GM23338 (cell line): Measurements from ENCODE around the gene CCDC127. TPM values are rescaled to one million over a fixed set of nuclear protein-coding genes. Genes with fewer than 3 reads are reported as not detected.

Source experiments
- ATAC-seq: fragments of 200-7000 bp; cut with Tn5 transposase; 3 replicates; pipeline ENCODE4 v1.9.1; 2020
- DNase-seq: peaks from one replicate; pipeline ENCODE4 v3.0.0-alpha.2; 2015; ENCODE audit warnings: low spot score
- H2AFZ ChIP-seq: fragments of 200-600 bp; sonication (generic); 2 replicates; pipeline ENCODE4 v1.8.0; 2016; ENCODE audit warnings: antibody characterized with exemption, mild to moderate bottlenecking, moderate library complexity
- H3F3A ChIP-seq: fragments of 200-600 bp; sonication (generic); replicated peaks from 2 replicates; pipeline ENCODE4 v1.8.0; 2017; ENCODE audit warnings: antibody characterized with exemption, mixed run types, low read depth
- H3K27ac ChIP-seq: fragments of 200-600 bp; sonication (generic); 2 replicates; pipeline ENCODE4 v1.6.1; 2016; ENCODE audit warnings: low read depth
- H3K27me3 ChIP-seq: fragments of 200-600 bp; sonication (generic); 2 replicates; pipeline ENCODE4 v1.8.0; 2016; ENCODE audit warnings: mild to moderate bottlenecking, mixed run types, moderate library complexity; ENCODE audit not compliant: insufficient read depth
- H3K36me3 ChIP-seq: fragments of 200-600 bp; sonication (generic); 2 replicates; pipeline ENCODE4 v1.8.0; 2016; ENCODE audit warnings: mild to moderate bottlenecking; ENCODE audit not compliant: insufficient read depth
- H3K4me1 ChIP-seq: fragments of 200-600 bp; sonication (generic); 2 replicates; pipeline ENCODE4 v1.8.0; 2016; ENCODE audit warnings: mild to moderate bottlenecking, moderate library complexity; ENCODE audit not compliant: insufficient read depth
- H3K4me2 ChIP-seq: fragments of 200-600 bp; sonication (generic); 2 replicates; pipeline ENCODE4 v1.7.1; 2017; ENCODE audit warnings: mixed run types
- H3K4me3 ChIP-seq: fragments of 200-600 bp; sonication (generic); 2 replicates; pipeline ENCODE4 v1.6.1; 2016; ENCODE audit warnings: mixed run types
- H3K79me2 ChIP-seq: fragments of 200-600 bp; sonication (generic); replicated peaks from 2 replicates; pipeline ENCODE4 v1.8.0; 2017; ENCODE audit warnings: mild to moderate bottlenecking; ENCODE audit not compliant: insufficient read depth
- H3K9me2 ChIP-seq: fragments of 200-600 bp; sonication (generic); 2 replicates; pipeline ENCODE4 v1.8.0; 2017; ENCODE audit not compliant: insufficient read depth
- H4K20me1 ChIP-seq: fragments of 200-600 bp; sonication (generic); replicated peaks from 2 replicates; pipeline ENCODE4 v1.8.0; 2017; ENCODE audit warnings: mild to moderate bottlenecking; ENCODE audit not compliant: insufficient read depth
- H3K27ac Mint-ChIP-seq: 2 replicates; pipeline ENCODE4 v1.8.0; 2020; ENCODE audit warnings: inconsistent platforms, mild to moderate bottlenecking, moderate library complexity, mixed read lengths
- H3K27me3 Mint-ChIP-seq: 3 replicates; pipeline ENCODE4 v1.8.0; 2022; ENCODE audit warnings: low read depth, mild to moderate bottlenecking, moderate library complexity, mixed read lengths, inconsistent platforms; ENCODE audit not compliant: insufficient read depth, poor library complexity
- H3K36me3 Mint-ChIP-seq: 3 replicates; pipeline ENCODE4 v1.8.0; 2021; ENCODE audit warnings: low read depth, mild to moderate bottlenecking, inconsistent platforms, moderate library complexity, mixed read lengths
- H3K4me1 Mint-ChIP-seq: 3 replicates; pipeline ENCODE4 v1.8.0; 2020; ENCODE audit warnings: mild to moderate bottlenecking, inconsistent platforms, mixed read lengths
- H3K4me3 Mint-ChIP-seq: 3 replicates; pipeline ENCODE4 v1.8.0; 2021; ENCODE audit warnings: moderate library complexity, mild to moderate bottlenecking, inconsistent platforms, mixed read lengths
- H3K9me3 Mint-ChIP-seq: 3 replicates; pipeline ENCODE4 v1.8.0; 2020; ENCODE audit warnings: moderate library complexity, mild to moderate bottlenecking, inconsistent platforms, mixed read lengths
- CREB1 ChIP-seq: fragments of 250-450 bp; sonication (Bioruptor Pico); IDR thresholded peaks from 2 replicates; pipeline ENCODE4 v1.5.0; 2020; ENCODE audit warnings: low read depth, mild to moderate bottlenecking, moderate library complexity
- CTCF ChIP-seq, 2 experiments: fragments of 200-600 bp in 1 of 2; sonication (generic) in 1 of 2; conservative IDR thresholded peaks; 2 replicates each; pipeline versions ENCODE4 v1.5.1 to v1.6.1; 2016 to 2017; ENCODE audit warnings: antibody characterized with exemption in 2 of 2, low read depth in 2 of 2, mild to moderate bottlenecking in 2 of 2, moderate library complexity in 1 of 2
- ETS1 ChIP-seq: IDR thresholded peaks from 2 replicates; pipeline ENCODE4 v1.6.1; 2016; ENCODE audit warnings: antibody characterized with exemption
- EZH2 ChIP-seq: fragments of 200-600 bp; sonication (generic); IDR thresholded peaks from one replicate; pipeline ENCODE4 v1.8.0; 2017; ENCODE audit warnings: antibody characterized with exemption, mild to moderate bottlenecking, low read depth; ENCODE audit not compliant: unreplicated experiment
- EZH2phosphoT487 ChIP-seq: fragments of 200-600 bp; sonication (generic); IDR thresholded peaks from one replicate; pipeline ENCODE4 v1.8.1; 2018; ENCODE audit warnings: antibody characterized with exemption; ENCODE audit not compliant: unreplicated experiment
- JUNB ChIP-seq: IDR thresholded peaks from one replicate; pipeline ENCODE4 v1.6.1; 2016; ENCODE audit warnings: antibody characterized with exemption; ENCODE audit not compliant: unreplicated experiment
- NANOG ChIP-seq: IDR thresholded peaks from 2 replicates; pipeline ENCODE4 v1.6.1; 2016; ENCODE audit warnings: antibody characterized with exemption, borderline replicate concordance
- POLR2AphosphoS5 ChIP-seq: IDR thresholded peaks from 2 replicates; pipeline ENCODE4 v1.6.1; 2016; ENCODE audit warnings: antibody characterized with exemption, low read depth
- REST ChIP-seq: IDR thresholded peaks from one replicate; pipeline ENCODE4 v1.6.1; 2018; ENCODE audit warnings: antibody characterized with exemption; ENCODE audit not compliant: unreplicated experiment
- STAT1 ChIP-seq: IDR thresholded peaks from one replicate; pipeline ENCODE4 v1.6.1; 2016; ENCODE audit warnings: antibody characterized with exemption; ENCODE audit not compliant: unreplicated experiment
- ZNF114 ChIP-seq: fragments of 250-450 bp; sonication (Bioruptor Pico); IDR thresholded peaks from 2 replicates; pipeline ENCODE4 v1.5.0; 2020; ENCODE audit warnings: mild to moderate bottlenecking, moderate library complexity
- ZNF331 ChIP-seq: fragments of 250-450 bp; sonication (Bioruptor Pico); IDR thresholded peaks from 2 replicates; pipeline ENCODE4 v1.5.0; 2020; ENCODE audit warnings: low read depth, mild to moderate bottlenecking, moderate library complexity
- polyA plus RNA-seq: library from polyadenylated mRNA; unstranded; fragments of >200 nt; fragmentation: Nextera tagmentation; extraction: Ambion mirVana; gene quantifications from 2 replicates; pipeline ENCODE4 v1.2.1, GENCODE V29; 2016
- total RNA-seq: library from RNA; depleted of rRNA; stranded (reverse); fragments of >200 nt; shearing (Covaris generic); gene quantifications from 2 replicates; pipeline ENCODE4 v1.2.3, GENCODE V29; 2014
- TF ChIP-seq, protein P1 (sequence below): fragments of 250-450 bp; sonication (Bioruptor Pico); IDR thresholded peaks from 2 replicates; pipeline ENCODE4 v1.5.0; 2020; ENCODE audit warnings: mild to moderate bottlenecking, moderate library complexity

The CCDC127 gene
- total and polyA plus RNA-seq, 2 experiments from 2014 or later = 6.0 to 7.2 TPM

DNA sequence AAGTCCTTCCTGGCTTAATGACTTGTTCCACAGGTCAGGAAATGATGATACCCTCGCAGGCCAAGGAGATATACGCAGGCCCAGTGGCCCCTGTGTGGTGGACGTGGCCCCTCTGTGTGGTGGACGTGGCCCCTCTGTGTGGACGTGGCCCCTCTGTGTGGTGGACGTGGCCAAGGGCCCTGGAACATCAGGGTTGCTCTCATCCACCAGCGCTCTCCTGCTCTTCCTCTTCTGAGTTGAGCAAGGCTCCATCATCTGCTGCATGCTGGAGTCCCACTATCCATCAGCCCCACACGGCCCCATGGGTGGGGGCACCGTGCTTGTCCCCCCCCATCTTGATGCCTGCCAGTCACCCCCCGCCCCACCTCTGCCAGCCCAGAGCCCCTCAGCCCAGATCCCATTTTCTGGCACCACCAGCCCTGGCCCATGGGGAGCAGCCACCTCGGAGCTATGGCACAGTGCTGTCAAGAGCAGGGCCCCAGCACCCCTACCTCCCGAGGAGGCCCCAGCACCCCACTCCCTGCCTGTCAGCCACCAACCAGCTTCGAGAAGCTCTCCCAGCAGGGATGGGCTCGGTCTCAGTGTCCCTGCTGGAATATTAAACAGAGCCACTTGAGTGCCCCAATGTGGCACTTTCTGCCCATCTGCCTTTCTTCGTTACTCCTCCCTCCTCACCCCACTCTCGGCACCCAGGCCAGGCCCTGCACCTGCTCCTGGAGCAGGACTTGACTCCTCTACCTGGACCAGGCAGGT is 18.6 kb downstream of the CCDC127 start:
- Histone ChIP-seq H2AFZ (no peak overlapping the region), H3K4me3 (no peak overlapping the region), H3F3A (peaks cover 3% of the 10 kb centered on the region; the same call in 1 of the 2 replicates), H4K20me1 (peaks cover 2% of the 10 kb centered on the region; the same call in 1 of the 2 replicates), H3K36me3 (no peaks in the 10 kb centered on the region), H3K27ac (no peak overlapping the region), H3K9me2 (no peaks in the 10 kb centered on the region), H3K4me2 (no peak overlapping the region), H3K4me1 (no peaks in the 10 kb centered on the region; the same call in 1 of the 2 replicates), H3K79me2 (no peaks in the 10 kb centered on the region; the same call in 1 of the 2 replicates), H3K27me3 (no peaks in the 10 kb centered on the region)
- H3K4me3 Mint-ChIP-seq = no peak overlapping the region
- peaks cover 15% of the 10 kb centered on the region for H3K36me3 Mint-ChIP-seq
- no peak overlapping the region for H3K27ac Mint-ChIP-seq
- H3K4me1 Mint-ChIP-seq = peaks cover 19% of the 10 kb centered on the region
- TF ChIP-seq, protein P1, sequence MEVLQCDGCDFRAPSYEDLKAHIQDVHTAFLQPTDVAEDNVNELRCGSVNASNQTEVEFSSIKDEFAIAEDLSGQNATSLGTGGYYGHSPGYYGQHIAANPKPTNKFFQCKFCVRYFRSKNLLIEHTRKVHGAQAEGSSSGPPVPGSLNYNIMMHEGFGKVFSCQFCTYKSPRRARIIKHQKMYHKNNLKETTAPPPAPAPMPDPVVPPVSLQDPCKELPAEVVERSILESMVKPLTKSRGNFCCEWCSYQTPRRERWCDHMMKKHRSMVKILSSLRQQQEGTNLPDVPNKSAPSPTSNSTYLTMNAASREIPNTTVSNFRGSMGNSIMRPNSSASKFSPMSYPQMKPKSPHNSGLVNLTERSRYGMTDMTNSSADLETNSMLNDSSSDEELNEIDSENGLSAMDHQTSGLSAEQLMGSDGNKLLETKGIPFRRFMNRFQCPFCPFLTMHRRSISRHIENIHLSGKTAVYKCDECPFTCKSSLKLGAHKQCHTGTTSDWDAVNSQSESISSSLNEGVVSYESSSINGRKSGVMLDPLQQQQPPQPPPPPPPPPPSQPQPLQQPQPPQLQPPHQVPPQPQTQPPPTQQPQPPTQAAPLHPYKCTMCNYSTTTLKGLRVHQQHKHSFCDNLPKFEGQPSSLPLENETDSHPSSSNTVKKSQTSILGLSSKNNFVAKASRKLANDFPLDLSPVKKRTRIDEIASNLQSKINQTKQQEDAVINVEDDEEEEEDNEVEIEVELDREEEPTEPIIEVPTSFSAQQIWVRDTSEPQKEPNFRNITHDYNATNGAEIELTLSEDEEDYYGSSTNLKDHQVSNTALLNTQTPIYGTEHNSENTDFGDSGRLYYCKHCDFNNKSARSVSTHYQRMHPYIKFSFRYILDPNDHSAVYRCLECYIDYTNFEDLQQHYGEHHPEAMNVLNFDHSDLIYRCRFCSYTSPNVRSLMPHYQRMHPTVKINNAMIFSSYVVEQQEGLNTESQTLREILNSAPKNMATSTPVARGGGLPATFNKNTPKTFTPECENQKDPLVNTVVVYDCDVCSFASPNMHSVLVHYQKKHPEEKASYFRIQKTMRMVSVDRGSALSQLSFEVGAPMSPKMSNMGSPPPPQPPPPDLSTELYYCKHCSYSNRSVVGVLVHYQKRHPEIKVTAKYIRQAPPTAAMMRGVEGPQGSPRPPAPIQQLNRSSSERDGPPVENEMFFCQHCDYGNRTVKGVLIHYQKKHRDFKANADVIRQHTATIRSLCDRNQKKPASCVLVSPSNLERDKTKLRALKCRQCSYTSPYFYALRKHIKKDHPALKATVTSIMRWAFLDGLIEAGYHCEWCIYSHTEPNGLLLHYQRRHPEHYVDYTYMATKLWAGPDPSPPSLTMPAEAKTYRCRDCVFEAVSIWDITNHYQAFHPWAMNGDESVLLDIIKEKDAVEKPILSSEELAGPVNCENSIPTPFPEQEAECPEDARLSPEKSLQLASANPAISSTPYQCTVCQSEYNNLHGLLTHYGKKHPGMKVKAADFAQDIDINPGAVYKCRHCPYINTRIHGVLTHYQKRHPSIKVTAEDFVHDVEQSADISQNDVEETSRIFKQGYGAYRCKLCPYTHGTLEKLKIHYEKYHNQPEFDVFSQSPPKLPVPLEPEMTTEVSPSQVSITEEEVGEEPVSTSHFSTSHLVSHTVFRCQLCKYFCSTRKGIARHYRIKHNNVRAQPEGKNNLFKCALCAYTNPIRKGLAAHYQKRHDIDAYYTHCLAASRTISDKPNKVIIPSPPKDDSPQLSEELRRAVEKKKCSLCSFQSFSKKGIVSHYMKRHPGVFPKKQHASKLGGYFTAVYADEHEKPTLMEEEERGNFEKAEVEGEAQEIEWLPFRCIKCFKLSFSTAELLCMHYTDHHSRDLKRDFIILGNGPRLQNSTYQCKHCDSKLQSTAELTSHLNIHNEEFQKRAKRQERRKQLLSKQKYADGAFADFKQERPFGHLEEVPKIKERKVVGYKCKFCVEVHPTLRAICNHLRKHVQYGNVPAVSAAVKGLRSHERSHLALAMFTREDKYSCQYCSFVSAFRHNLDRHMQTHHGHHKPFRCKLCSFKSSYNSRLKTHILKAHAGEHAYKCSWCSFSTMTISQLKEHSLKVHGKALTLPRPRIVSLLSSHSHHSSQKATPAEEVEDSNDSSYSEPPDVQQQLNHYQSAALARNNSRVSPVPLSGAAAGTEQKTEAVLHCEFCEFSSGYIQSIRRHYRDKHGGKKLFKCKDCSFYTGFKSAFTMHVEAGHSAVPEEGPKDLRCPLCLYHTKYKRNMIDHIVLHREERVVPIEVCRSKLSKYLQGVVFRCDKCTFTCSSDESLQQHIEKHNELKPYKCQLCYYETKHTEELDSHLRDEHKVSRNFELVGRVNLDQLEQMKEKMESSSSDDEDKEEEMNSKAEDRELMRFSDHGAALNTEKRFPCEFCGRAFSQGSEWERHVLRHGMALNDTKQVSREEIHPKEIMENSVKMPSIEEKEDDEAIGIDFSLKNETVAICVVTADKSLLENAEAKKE (CRISPR knock-in tag) = no peak
- TF ChIP-seq STAT1 (no peak), EZH2phosphoT487 (no peak), POLR2AphosphoS5 (no peak), NANOG (no peak), ZNF331 (CRISPR knock-in tag) (no peak), JUNB (no peak), ETS1 (no peak), REST (no peak), EZH2 (no peak), ZNF114 (CRISPR knock-in tag) (no peak), CREB1 (CRISPR knock-in tag) (no peak), CTCF (conservative IDR thresholded peaks at IDR 0.05; ENCODE audit: low read depth in 2 of 2) (no peak)
- DNase-seq (no peak), ATAC-seq (no peak)
- H3K9me3 Mint-ChIP-seq = no peaks in the 10 kb centered on the region
- H3K27me3 Mint-ChIP-seq = peaks cover 13% of the 10 kb centered on the region
